IMR-90 (cell line): Measurements from ENCODE around the gene WNT7B. TPM values are rescaled to one million over a fixed set of nuclear protein-coding genes. Genes with fewer than 3 reads are reported as not detected.

Experiments used
- ATAC-seq: fragments of 200-7000 bp; cut with Tn5 transposase; 2 replicates; pipeline ENCODE4 v1.9.1; 2020; ENCODE audit warnings: low read depth, mild to moderate bottlenecking, moderate library complexity
- BruUV-seq: library from RNA; stranded (reverse); fragments of 400-500 nt; replicated peaks from 2 replicates; lab custom pipeline; 2021; lab: Mats Ljungman, UMichigan
- CTCF ChIA-PET: fragments of 300-600 bp; formaldehyde crosslinking; extraction: SDS; loops from one replicate; lab custom pipeline; 2021; ENCODE audit warnings: antibody characterized with exemption; lab: Yijun Ruan, JAX
- POLR2A ChIA-PET: fragments of 300-600 bp; sonication (Branson Sonifier 250); formaldehyde crosslinking; loops from one replicate; lab custom pipeline; 2022; ENCODE audit warnings: antibody characterized with exemption; ENCODE audit not compliant: unreplicated experiment; lab: Charles Lee
- DNase-seq: peaks from one replicate; pipeline ENCODE4 v3.0.0; 2013
- H2AFZ ChIP-seq: replicated peaks from 2 replicates; pipeline ENCODE3; 2013; ENCODE audit warnings: low read length, mild to moderate bottlenecking; ENCODE audit not compliant: poor library complexity
- H2AK5ac ChIP-seq: 2 replicates; pipeline ENCODE4 v1.6.1; 2013; ENCODE audit warnings: low read depth, low read length, inconsistent platforms
- H2AK9ac ChIP-seq: replicated peaks from 2 replicates; pipeline ENCODE3; 2013; ENCODE audit warnings: mild to moderate bottlenecking, low read depth, low read length, moderate library complexity; ENCODE audit not compliant: poor library complexity
- H2BK120ac ChIP-seq: 2 replicates; pipeline ENCODE4 v1.6.1; 2013; ENCODE audit warnings: low read depth, low read length, inconsistent platforms
- H2BK15ac ChIP-seq: 3 replicates; pipeline ENCODE4 v1.6.1; 2013; ENCODE audit warnings: low read depth, low read length, inconsistent platforms
- H2BK20ac ChIP-seq: 2 replicates; pipeline ENCODE4 v1.6.1; 2013; ENCODE audit warnings: low read depth, mild to moderate bottlenecking, inconsistent platforms, low read length, moderate library complexity
- H2BK5ac ChIP-seq: 2 replicates; pipeline ENCODE4 v1.6.1; 2013; ENCODE audit warnings: mild to moderate bottlenecking, low read depth, low read length, inconsistent platforms; ENCODE audit not compliant: poor library complexity, severe bottlenecking
- H3K14ac ChIP-seq: replicated peaks from 2 replicates; pipeline ENCODE4 v1.6.1; 2013; ENCODE audit warnings: low read depth, low read length, inconsistent platforms
- H3K18ac ChIP-seq: 2 replicates; pipeline ENCODE4 v1.6.1; 2013; ENCODE audit warnings: low read depth, low read length, control low read depth
- H3K23ac ChIP-seq: 2 replicates; pipeline ENCODE4 v1.6.1; 2013; ENCODE audit warnings: low read depth, low read length, inconsistent platforms
- H3K27ac ChIP-seq: 2 replicates; pipeline ENCODE4 v1.5.1; 2013; ENCODE audit warnings: mild to moderate bottlenecking, control low read depth, low read length; ENCODE audit not compliant: insufficient read depth
- H3K27me3 ChIP-seq: 2 replicates; pipeline ENCODE4 v1.6.1; 2013; ENCODE audit warnings: low read length; ENCODE audit not compliant: control insufficient read depth, insufficient read depth
- H3K36me3 ChIP-seq: 2 replicates; pipeline ENCODE4 v1.6.1; 2013; ENCODE audit warnings: low read length, mixed read lengths; ENCODE audit not compliant: control insufficient read depth, insufficient read depth
- H3K4ac ChIP-seq: 2 replicates; pipeline ENCODE4 v1.6.1; 2013; ENCODE audit warnings: low read depth, low read length, inconsistent platforms
- H3K4me1 ChIP-seq: 2 replicates; pipeline ENCODE4 v1.6.1; 2013; ENCODE audit warnings: low read length, mixed read lengths; ENCODE audit not compliant: control insufficient read depth, insufficient read depth
- H3K4me2 ChIP-seq: 2 replicates; pipeline ENCODE4 v1.6.1; 2013; ENCODE audit warnings: low read depth, mild to moderate bottlenecking, control low read depth, low read length, moderate library complexity
- H3K4me3 ChIP-seq: 2 replicates; pipeline ENCODE4 v1.5.1; 2013; ENCODE audit warnings: low read depth, mild to moderate bottlenecking, control low read depth, low read length, moderate library complexity; ENCODE audit not compliant: insufficient read depth
- H3K56ac ChIP-seq: 2 replicates; pipeline ENCODE4 v1.6.1; 2013; ENCODE audit warnings: low read length, inconsistent platforms; ENCODE audit not compliant: insufficient read depth; ENCODE audit errors: extremely low read depth
- H3K79me1 ChIP-seq, 2 experiments: 2 replicates each; pipeline ENCODE4 v1.6.1; 2013; ENCODE audit warnings: low read length in 2 of 2, inconsistent platforms in 1 of 2, low read depth in 1 of 2
- H3K9ac ChIP-seq: 2 replicates; pipeline ENCODE4 v1.6.1; 2013; ENCODE audit warnings: low read depth, low read length, control low read depth
- H3K9me1 ChIP-seq: 2 replicates; pipeline ENCODE4 v1.6.1; 2013; ENCODE audit warnings: low read length, inconsistent platforms; ENCODE audit not compliant: insufficient read depth
- H3K9me3 ChIP-seq: 2 replicates; pipeline ENCODE4 v1.6.1; 2013; ENCODE audit warnings: low read length; ENCODE audit not compliant: control insufficient read depth, insufficient read depth
- H4K20me1 ChIP-seq: 2 replicates; pipeline ENCODE4 v1.6.1; 2013; ENCODE audit warnings: low read length, inconsistent platforms; ENCODE audit not compliant: insufficient read depth
- H4K5ac ChIP-seq: 2 replicates; pipeline ENCODE4 v1.6.1; 2013; ENCODE audit warnings: mild to moderate bottlenecking, low read depth, low read length, control low read depth
- H4K8ac ChIP-seq, 2 experiments: 2 replicates each; pipeline ENCODE4 v1.6.1; 2013; ENCODE audit warnings: low read depth in 2 of 2, low read length in 2 of 2, control low read depth in 1 of 2, inconsistent platforms in 1 of 2
- H4K91ac ChIP-seq: 2 replicates; pipeline ENCODE4 v1.6.1; 2013; ENCODE audit warnings: low read depth, low read length, inconsistent platforms; ENCODE audit not compliant: insufficient read depth
- BHLHE40 ChIP-seq: fragments of 150-350 bp; IDR thresholded peaks from 2 replicates; pipeline ENCODE4 v1.6.1; 2016; ENCODE audit warnings: mild to moderate bottlenecking, low read depth, low read length
- FOS ChIP-seq: fragments of 150-350 bp; IDR thresholded peaks from 2 replicates; pipeline ENCODE4 v1.6.1; 2016; ENCODE audit warnings: low read depth, low read length
- MAFK ChIP-seq: IDR thresholded peaks from 2 replicates; pipeline ENCODE4 v1.6.1; 2012; ENCODE audit warnings: low read depth, low read length, improper control_type of control experiment
- MXI1 ChIP-seq: IDR thresholded peaks from 2 replicates; pipeline ENCODE4 v1.6.1; 2012; ENCODE audit warnings: low read depth, mild to moderate bottlenecking, low read length, moderate library complexity, borderline replicate concordance
- NFE2L2 ChIP-seq: fragments of 150-350 bp; IDR thresholded peaks from 2 replicates; pipeline ENCODE4 v1.6.1; 2016; ENCODE audit warnings: low read depth, mild to moderate bottlenecking, low read length
- RAD21 ChIP-seq: IDR thresholded peaks from 2 replicates; pipeline ENCODE4 v1.6.1; 2012; ENCODE audit warnings: low read length, improper control_type of control experiment
- WGBS, 2 experiments: methylation state at CpG; one replicate each; pipeline versions ENCODE4 v1.1.5 to v1.1.7; 2013; ENCODE audit warnings: missing lambda C conversion rate in 2 of 2; ENCODE audit not compliant: insufficient read length in 1 of 2; ENCODE audit errors: extremely low coverage in 2 of 2; 5-methylcytosine and 5-hydroxymethylcytosine counted together
- dilution Hi-C: fragments of 300-500 bp; cut with HindIII; formaldehyde crosslinking; loops from one replicate; pipeline ENCODE4 v1.14.3; 2018; ENCODE audit warnings: low sequenced_read_pairs; ENCODE audit not compliant: unreplicated experiment
- in situ Hi-C: fragments of 300-500 bp; cut with MboI; formaldehyde crosslinking; loops from 3 replicates; pipeline ENCODE4 v1.14.3; 2019; ENCODE audit warnings: low sequenced_read_pairs, inconsistent platforms, mixed read lengths
- intact Hi-C: fragments of 100-400 bp; cut with micrococcal nuclease; formaldehyde crosslinking; loops from 2 replicates; pipeline ENCODE4 v1.10.0; 2022
- polyA plus RNA-seq, 3 experiments: library from polyadenylated mRNA; depleted of rRNA; stranded (reverse); fragments of >200 nt; gene quantifications; 2 replicates each; pipeline ENCODE4 v1.2.3, GENCODE V29; 2012; ENCODE audit warnings: low replicate concordance in 1 of 3
- total RNA-seq: library from RNA; depleted of rRNA; stranded (reverse); fragments of >200 nt; gene quantifications from 2 replicates; pipeline ENCODE4 v1.2.3, GENCODE V29; 2012

The WNT7B gene
- total and polyA plus RNA-seq, 2 of the 4 experiments (the other 2 are of a cell fraction) = under 0.01 to 0.15 TPM

DNA sequence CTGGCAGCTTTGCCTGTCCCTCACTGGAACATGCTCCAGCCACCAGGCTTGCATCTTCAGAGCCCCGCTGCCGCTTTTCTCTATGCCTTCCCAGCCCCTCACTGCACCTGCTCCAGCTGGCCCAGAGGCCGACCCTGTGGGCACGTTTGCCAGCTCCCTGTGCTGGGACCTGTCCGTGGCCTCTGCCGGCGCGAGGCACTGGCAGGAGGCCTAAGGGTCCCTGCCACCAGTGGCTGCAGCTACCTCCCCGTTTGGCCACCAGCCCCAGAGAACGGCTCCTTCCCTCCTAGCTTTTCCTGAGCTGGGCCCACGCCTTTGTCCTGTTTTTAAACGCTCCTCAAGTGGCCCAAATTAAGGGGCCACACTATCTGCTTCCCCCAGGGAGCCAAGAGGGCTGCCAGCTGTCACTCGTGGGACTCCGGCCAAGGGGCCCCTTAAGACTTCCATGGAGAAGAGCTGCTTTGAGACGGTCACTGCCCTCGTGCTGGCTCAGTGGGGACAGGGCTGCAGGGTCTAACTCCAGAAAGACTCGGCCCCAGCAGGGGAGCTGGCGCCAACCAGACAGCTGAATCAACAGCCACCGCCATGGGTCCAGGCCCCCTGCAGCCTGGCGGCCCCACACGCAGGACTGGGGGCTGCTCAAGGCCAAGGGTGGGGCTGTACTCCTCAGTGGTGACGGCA is 24.6 kb upstream of the WNT7B start:
- CTCF ChIA-PET = no interaction called here
- POLR2A ChIA-PET = no interaction called here
- no peak overlapping the region for H2BK5ac ChIP-seq
- H3K9me3 ChIP-seq = no peaks in the 10 kb centered on the region
- 0 out of 2 replicates have a peak overlapping the region, but pooled peaks have one; percentile 35 for H2AK5ac ChIP-seq
- no peak overlapping the region; the same call in 1 of the 2 replicates for H3K4ac ChIP-seq
- H3K4me1 ChIP-seq = peaks cover 33% of the 10 kb centered on the region
- peaks cover 27% of the 10 kb centered on the region for H3K9me1 ChIP-seq
- H4K8ac ChIP-seq = no peak overlapping the region
- no peak overlapping the region for H3K23ac ChIP-seq
- H2BK15ac ChIP-seq = no peak overlapping the region
- peak overlapping the region; percentile 83 for H2AK9ac ChIP-seq
- no peaks in the 10 kb centered on the region for H3K36me3 ChIP-seq
- no peak overlapping the region for H3K4me2 ChIP-seq
- 62% methylated on average over 7 of the region's 22 CpGs; no CpG with 5 or more reads in 1 of the 2 experiments for WGBS, 2 experiments
- no peak overlapping the region for H4K5ac ChIP-seq
- no peak overlapping the region for H3K9ac ChIP-seq
- H3K79me1 ChIP-seq = peaks cover 0 to 14% of the 10 kb centered on the region in 2 experiments; a peak in 1 of 4 replicates
- dilution Hi-C loops (no loop called here), intact Hi-C loops (no loop called here), in situ Hi-C loops (no loop called here)
- no peak for TF ChIP-seq NFE2L2
- no peak for TF ChIP-seq FOS
- TF ChIP-seq RAD21 = no peak
- no peak for TF ChIP-seq MAFK
- no peak for TF ChIP-seq MXI1
- TF ChIP-seq BHLHE40 = no peak
- no peak overlapping the region for H2BK20ac ChIP-seq
- no peak overlapping the region for H3K56ac ChIP-seq
- no peaks in the 10 kb centered on the region for H4K20me1 ChIP-seq
- H3K18ac ChIP-seq = no peak overlapping the region
- no peak for ATAC-seq
- 0 out of 2 replicates have a peak overlapping the region, but pooled peaks have one; percentile 41 for H3K14ac ChIP-seq
- H3K27me3 ChIP-seq = no peaks in the 10 kb centered on the region
- BruUV-seq = no TSS peak
- peak overlapping the region; percentile 71 for H2AFZ ChIP-seq
- no peak overlapping the region for H3K27ac ChIP-seq
- H3K4me3 ChIP-seq = no peak overlapping the region
- no peak for DNase-seq
- H2BK120ac ChIP-seq = 0 out of 2 replicates have a peak overlapping the region, but pooled peaks have one; percentile 26
- H4K91ac ChIP-seq = no peak overlapping the region; the same call in 1 of the 2 replicates
